ENCODE results near the gene KCNA5.

The KCNA5 gene

GRCh38 chr12:5087831-5088554 is 44.3 kb downstream of the KCNA5 start:
- Histone ChIP-seq H2AFZ (ENCODE audit: low read depth, low read length, severe bottlenecking) (no peak overlapping the region), H3K4me3 (ENCODE audit: insufficient read depth, low read length, poor library complexity, severe bottlenecking) (no peak overlapping the region), H3K27me3 (ENCODE audit: low read length) (no peaks in the 10 kb centered on the region), H3K4me2 (ENCODE audit: low read depth, low read length, poor library complexity, severe bottlenecking) (no peak overlapping the region), H3F3A (ENCODE audit: insufficient read depth) (no peaks in the 10 kb centered on the region), H3K79me2 (ENCODE audit: insufficient read depth, low read length) (no peaks in the 10 kb centered on the region), H3K9me2 (replicated peaks; ENCODE audit: insufficient read depth, low read length) (no peaks in the 10 kb centered on the region), H3K9ac (ENCODE audit: low read length) (no peak overlapping the region), H3K9me3 (ENCODE audit: insufficient read depth, low read length) (no peaks in the 10 kb centered on the region), H4K20me1 (ENCODE audit: low read depth, low read length) (no peaks in the 10 kb centered on the region), H3K36me3 (ENCODE audit: low read length) (no peaks in the 10 kb centered on the region), H3K27ac (ENCODE audit: low read depth, low read length) (no peak overlapping the region)
- TF ChIP-seq CTCF (IDR thresholded peaks at IDR 0.05; ENCODE audit: insufficient read depth, low read length, poor library complexity, severe bottlenecking) (no peak), EZH2phosphoT487 (conservative IDR thresholded peaks at IDR 0.05; ENCODE audit: low read length) (no peak)

GRCh38 chr12:5088586-5089264 is 45.0 kb downstream of the KCNA5 start:
- H3K9ac ChIP-seq (ENCODE audit: low read length), result no peak overlapping the region
- no peaks in the 10 kb centered on the region for H3K27me3 ChIP-seq (ENCODE audit: low read length)
- H3K9me3 ChIP-seq (ENCODE audit: insufficient read depth, low read length), result no peaks in the 10 kb centered on the region
- H3K4me2 ChIP-seq (ENCODE audit: low read depth, low read length, poor library complexity, severe bottlenecking), result no peak overlapping the region
- H3F3A ChIP-seq (ENCODE audit: insufficient read depth), result no peaks in the 10 kb centered on the region
- no peak overlapping the region for H2AFZ ChIP-seq (ENCODE audit: low read depth, low read length, severe bottlenecking)
- H3K36me3 ChIP-seq (ENCODE audit: low read length), result no peaks in the 10 kb centered on the region
- no peak overlapping the region for H3K4me3 ChIP-seq (ENCODE audit: insufficient read depth, low read length, poor library complexity, severe bottlenecking)
- no peaks in the 10 kb centered on the region for H4K20me1 ChIP-seq (ENCODE audit: low read depth, low read length)
- H3K9me2 ChIP-seq (replicated peaks; ENCODE audit: insufficient read depth, low read length), result no peaks in the 10 kb centered on the region
- no peak overlapping the region for H3K27ac ChIP-seq (ENCODE audit: low read depth, low read length)
- no peaks in the 10 kb centered on the region for H3K79me2 ChIP-seq (ENCODE audit: insufficient read depth, low read length)
- TF ChIP-seq CTCF (IDR thresholded peaks at IDR 0.05; ENCODE audit: insufficient read depth, low read length, poor library complexity, severe bottlenecking) (no peak), EZH2phosphoT487 (conservative IDR thresholded peaks at IDR 0.05; ENCODE audit: low read length) (no peak)

- Histone ChIP-seq H3K27ac (ENCODE audit: low read depth, low read length) (no peak overlapping the region), H2AFZ (ENCODE audit: low read depth, low read length, severe bottlenecking) (no peak overlapping the region), H3K79me2 (ENCODE audit: insufficient read depth, low read length) (no peaks in the 10 kb centered on the region), H3K9me2 (replicated peaks; ENCODE audit: insufficient read depth, low read length) (no peaks in the 10 kb centered on the region), H3K9me3 (ENCODE audit: insufficient read depth, low read length) (no peaks in the 10 kb centered on the region), H3K9ac (ENCODE audit: low read length) (no peak overlapping the region), H3F3A (ENCODE audit: insufficient read depth) (no peaks in the 10 kb centered on the region), H3K27me3 (ENCODE audit: low read length) (no peaks in the 10 kb centered on the region), H3K36me3 (ENCODE audit: low read length) (no peaks in the 10 kb centered on the region), H4K20me1 (ENCODE audit: low read depth, low read length) (no peaks in the 10 kb centered on the region), H3K4me3 (ENCODE audit: insufficient read depth, low read length, poor library complexity, severe bottlenecking) (no peak overlapping the region), H3K4me2 (ENCODE audit: low read depth, low read length, poor library complexity, severe bottlenecking) (no peak overlapping the region)
- no peak for TF ChIP-seq EZH2phosphoT487 (conservative IDR thresholded peaks at IDR 0.05; ENCODE audit: low read length)
Observed at GRCh38 chr12:5094551-5094950, 50.9 kb downstream of the KCNA5 start.

- Histone ChIP-seq H3K9ac (ENCODE audit: low read length) (no peak overlapping the region), H3K4me3 (ENCODE audit: insufficient read depth, low read length, poor library complexity, severe bottlenecking) (no peak overlapping the region), H3K9me2 (replicated peaks; ENCODE audit: insufficient read depth, low read length) (no peaks in the 10 kb centered on the region), H3F3A (ENCODE audit: insufficient read depth) (no peaks in the 10 kb centered on the region), H3K27ac (ENCODE audit: low read depth, low read length) (no peak overlapping the region), H3K36me3 (ENCODE audit: low read length) (no peaks in the 10 kb centered on the region), H3K79me2 (ENCODE audit: insufficient read depth, low read length) (no peaks in the 10 kb centered on the region), H3K4me2 (ENCODE audit: low read depth, low read length, poor library complexity, severe bottlenecking) (no peak overlapping the region), H3K9me3 (ENCODE audit: insufficient read depth, low read length) (no peaks in the 10 kb centered on the region), H3K27me3 (ENCODE audit: low read length) (no peaks in the 10 kb centered on the region), H2AFZ (ENCODE audit: low read depth, low read length, severe bottlenecking) (no peak overlapping the region), H4K20me1 (ENCODE audit: low read depth, low read length) (no peaks in the 10 kb centered on the region)
- TF ChIP-seq CTCF (IDR thresholded peaks at IDR 0.05; ENCODE audit: insufficient read depth, low read length, poor library complexity, severe bottlenecking) (no peak), EZH2phosphoT487 (conservative IDR thresholded peaks at IDR 0.05; ENCODE audit: low read length) (no peak)
Observed at GRCh38 chr12:5094986-5095385, 51.3 kb downstream of the KCNA5 start.
